H1 (cell line): Measurements from ENCODE around the gene RIGI. TPM values are rescaled to one million over a fixed set of nuclear protein-coding genes. Genes with fewer than 3 reads are reported as not detected.

Source experiments
- RAD21 ChIP-seq, 2 experiments: IDR thresholded peaks in 1 of 2; conservative IDR thresholded peaks in 1 of 2; 2 replicates each; pipeline ENCODE4 v1.6.1; 2011; ENCODE audit warnings: low read depth in 2 of 2, low read length in 2 of 2, improper control_type of control experiment in 1 of 2, inconsistent platforms in 1 of 2, mild to moderate bottlenecking in 1 of 2, moderate library complexity in 1 of 2
- polyA plus RNA-seq, 7 experiments: library from polyadenylated mRNA; depleted of rRNA in 3 of 7; stranded (reverse) in 5 of 7; unstranded in 2 of 7; fragments of >200 nt in 5 of 7; fragments of 200-250 nt in 2 of 7; gene quantifications; 1 replicate in 5 of 7; 2 replicates in 1 of 7; 4 replicates in 1 of 7; pipeline versions ENCODE4 v1.2.1 to v1.2.3, GENCODE V29; 2011 to 2013; ENCODE audit warnings: missing spikeins in 2 of 7, mixed read lengths in 2 of 7
- total RNA-seq: library from RNA; stranded (reverse); fragmentation: NEBNext Ultra II Directional; extraction: Animal tissue kit (Norgen Biotek cat#: 25700); gene quantifications from 2 replicates; pipeline ENCODE4 v1.2.1, GENCODE V29; 2021
- TF ChIP-seq, protein P1 (sequence below), 3 experiments: IDR thresholded peaks; 1 replicate in 2 of 3; 2 replicates in 1 of 3; pipeline versions ENCODE4 v1.5.1 to v1.6.1; 2011; ENCODE audit warnings: low read length in 3 of 3, mild to moderate bottlenecking in 3 of 3, inconsistent platforms in 2 of 3, low read depth in 1 of 3, moderate library complexity in 1 of 3; ENCODE audit not compliant: insufficient read depth in 1 of 3; ENCODE audit errors: control extremely low read depth in 1 of 3

Gene RIGI
- total and polyA plus RNA-seq, 2 of the 8 experiments (the other 6 are each of a cell fraction or from before 2014, with no cell fraction given) = 3.1 to 6.7 TPM

DNA sequence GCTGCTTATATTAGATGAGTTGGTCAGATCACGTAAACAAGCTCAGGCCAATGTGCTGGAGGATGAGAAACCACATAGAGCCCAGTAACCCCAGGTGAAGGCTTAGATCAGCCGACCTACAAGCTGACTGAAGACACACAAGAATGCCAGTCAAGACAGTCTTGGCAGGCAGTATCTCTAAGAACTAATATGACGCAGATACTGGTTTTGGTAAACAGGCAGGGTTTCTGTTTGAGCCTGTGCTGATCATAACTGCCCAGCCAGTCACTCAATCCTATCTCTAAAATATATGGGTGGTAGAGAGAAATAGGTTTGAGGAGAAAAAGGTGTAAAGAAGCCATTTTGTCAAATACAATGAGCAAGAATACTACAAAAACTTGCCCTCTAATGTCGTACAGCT lies 7.8 kb upstream of the RIGI start (continued):
- TF ChIP-seq RAD21 (IDR thresholded peaks at IDR 0.05 in 1 of 2, conservative IDR thresholded peaks at IDR 0.05 in 1 of 2; ENCODE audit: low read depth in 2 of 2, low read length in 2 of 2) = no peak
- TF ChIP-seq, protein P1, sequence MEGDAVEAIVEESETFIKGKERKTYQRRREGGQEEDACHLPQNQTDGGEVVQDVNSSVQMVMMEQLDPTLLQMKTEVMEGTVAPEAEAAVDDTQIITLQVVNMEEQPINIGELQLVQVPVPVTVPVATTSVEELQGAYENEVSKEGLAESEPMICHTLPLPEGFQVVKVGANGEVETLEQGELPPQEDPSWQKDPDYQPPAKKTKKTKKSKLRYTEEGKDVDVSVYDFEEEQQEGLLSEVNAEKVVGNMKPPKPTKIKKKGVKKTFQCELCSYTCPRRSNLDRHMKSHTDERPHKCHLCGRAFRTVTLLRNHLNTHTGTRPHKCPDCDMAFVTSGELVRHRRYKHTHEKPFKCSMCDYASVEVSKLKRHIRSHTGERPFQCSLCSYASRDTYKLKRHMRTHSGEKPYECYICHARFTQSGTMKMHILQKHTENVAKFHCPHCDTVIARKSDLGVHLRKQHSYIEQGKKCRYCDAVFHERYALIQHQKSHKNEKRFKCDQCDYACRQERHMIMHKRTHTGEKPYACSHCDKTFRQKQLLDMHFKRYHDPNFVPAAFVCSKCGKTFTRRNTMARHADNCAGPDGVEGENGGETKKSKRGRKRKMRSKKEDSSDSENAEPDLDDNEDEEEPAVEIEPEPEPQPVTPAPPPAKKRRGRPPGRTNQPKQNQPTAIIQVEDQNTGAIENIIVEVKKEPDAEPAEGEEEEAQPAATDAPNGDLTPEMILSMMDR (IDR thresholded peaks at IDR 0.05; ENCODE audit: control extremely low read depth in 1 of 3, insufficient read depth in 1 of 3, low read depth in 1 of 3, low read length in 3 of 3) = no peak
